Esophagus muscularis mucosa (tissue), 4 donors: ENCODE measurements around the gene NRARP.

Experiments
- CTCF ChIP-seq, 3 experiments: fragments of 200-600 bp in 2 of 3; fragments of 450-650 bp in 1 of 3; sonication (generic) in 2 of 3; IDR thresholded peaks; one replicate each; pipeline ENCODE4 v1.5.1; 2017 to 2019; ENCODE audit warnings: antibody characterized with exemption in 3 of 3, mild to moderate bottlenecking in 2 of 3, moderate library complexity in 1 of 3
- EP300 ChIP-seq: sonication (generic); formaldehyde crosslinking; IDR thresholded peaks from one replicate; pipeline ENCODE4 v1.6.1; 2017; ENCODE audit warnings: antibody characterized with exemption
- POLR2A ChIP-seq: fragments of 450-650 bp; IDR thresholded peaks from one replicate; pipeline ENCODE4 v1.6.1; 2017; ENCODE audit warnings: antibody characterized with exemption, moderate library complexity, mild to moderate bottlenecking, low read depth
- POLR2AphosphoS5 ChIP-seq, 2 donors: sonication (generic); formaldehyde crosslinking; IDR thresholded peaks; one replicate each; pipeline ENCODE4 v1.6.1; 2017; ENCODE audit warnings: antibody characterized with exemption in 2 of 2

- TF ChIP-seq CTCF (IDR thresholded peaks at IDR 0.05) = no peak
- TF ChIP-seq POLR2A = no peak
- TF ChIP-seq POLR2AphosphoS5 (IDR thresholded peaks at IDR 0.05) = no peak
- TF ChIP-seq EP300 = no peak
These were observed 28.6 kb upstream of the NRARP start for GRCh38 chr9:137330689-137331088.
